Measurements from ENCODE around the gene TMED3. TPM values are rescaled to one million over a fixed set of nuclear protein-coding genes. Genes with fewer than 3 reads are reported as not detected.

TMED3 gene
- 28.4 TPM for total RNA-seq (2013)
- polyA plus RNA-seq (10 to 100 TPM; 27.8 to 47.5 (median 42.5) TPM), polyA minus RNA-seq (20.6 and 33.4 TPM in 2 replicates), total RNA-seq (2.7 to 22.3 (median 15.4) reads per million in 11 experiments)

- Histone ChIP-seq H4K20me1 (ENCODE audit: insufficient read depth, low read length) (no peaks in the 10 kb centered on the region), H3K79me2 (ENCODE audit: insufficient read depth, low read length) (peaks cover 14% of the 10 kb centered on the region), H3K4me3 (replicated peaks in 1 of 3; ENCODE audit: low read depth in 2 of 3, low read length in 3 of 3) (peak within 1 kb of the TSS; percentile 58 to 96 (median 91)), H3K36me3 (replicated peaks in 1 of 2; ENCODE audit: control insufficient read depth in 1 of 2, insufficient read depth in 2 of 2, low read length in 2 of 2) (peaks cover 26 to 32% of the 10 kb centered on the region in 2 donors), H2AFZ (ENCODE audit: insufficient read depth, low read depth, low read length, poor library complexity, severe bottlenecking) (peak within 1 kb of the TSS; percentile 93), H3K27ac (ENCODE audit: low read depth in 1 of 2, low read length in 2 of 2) (peak within 1 kb of the TSS in 1 of 2 donors; percentile 57), H3K4me1 (ENCODE audit: control insufficient read depth in 1 of 2, insufficient read depth in 2 of 2, low read length in 2 of 2) (peaks cover 16 to 20% of the 10 kb centered on the region in 2 donors), H3K4me2 (replicated peaks; ENCODE audit: extremely low read depth, low read length, poor library complexity, severe bottlenecking) (peak within 1 kb of the TSS; percentile 94), H3K9ac (ENCODE audit: insufficient read depth, low read length, poor library complexity, severe bottlenecking) (peak within 1 kb of the TSS; percentile 79), H3K27me3 (ENCODE audit: control insufficient read depth in 2 of 2, insufficient read depth in 2 of 2, low read length in 2 of 2) (no peaks in the 10 kb centered on the region), H3K9me3 (replicated peaks in 1 of 2; ENCODE audit: control insufficient read depth in 1 of 2, insufficient read depth in 1 of 2, low read length in 2 of 2) (no peaks in the 10 kb centered on the region)
- Mint-ChIP-seq H3K4me1 (peaks cover 17% of the 10 kb centered on the region), H3K9me3 (peaks cover 0 to 2% (median 0%) of the 10 kb centered on the region in 7 donors), H3K4me3 (peak within 1 kb of the TSS; percentile 84 to 95), H3K27me3 (ENCODE audit: low read depth in 3 of 3) (peaks cover 2 to 14% (median 11%) of the 10 kb centered on the region in 3 donors), H3K27ac (peak within 1 kb of the TSS in 3 of 7 donors; percentile 17 to 77 (median 54)), H3K36me3 (peaks cover 30% of the 10 kb centered on the region in 2 donors)
- intact Hi-C loops (cut with micrococcal nuclease): no loop called here
- WGBS (ENCODE audit: insufficient coverage): 0% methylated on average over 63 of the region's 76 CpGs
- TF ChIP-seq CTCF (IDR thresholded peaks at IDR 0.05): no peak
- DNase-seq: peak; percentile 45 to 60 (median 50)
Observed at GRCh38 chr15:79310985-79311900, at the start of gene TMED3. TSS of gene TMED3 (plus strand) at chr15:79311112. CDS start at chr15:79311250, 138 bp downstream.

- Mint-ChIP-seq H3K36me3 (no peaks in the 10 kb centered on the region), H3K27me3 (ENCODE audit: low read depth in 3 of 3) (peaks cover 4 to 13% (median 5%) of the 10 kb centered on the region in 3 donors), H3K27ac (no peak overlapping the region), H3K9me3 (peaks cover 0 to 5% (median 1%) of the 10 kb centered on the region in 7 donors), H3K4me1 (no peaks in the 10 kb centered on the region), H3K4me3 (no peak overlapping the region)
- WGBS (ENCODE audit: insufficient coverage): no CpG with 5 or more reads among the region's 1 CpG
- no peak for DNase-seq
- Histone ChIP-seq H2AFZ (ENCODE audit: insufficient read depth, low read depth, low read length, poor library complexity, severe bottlenecking) (no peak overlapping the region), H3K27ac (ENCODE audit: low read depth in 1 of 2, low read length in 2 of 2) (no peak overlapping the region), H3K79me2 (ENCODE audit: insufficient read depth, low read length) (no peaks in the 10 kb centered on the region), H4K20me1 (ENCODE audit: insufficient read depth, low read length) (no peaks in the 10 kb centered on the region), H3K9ac (ENCODE audit: insufficient read depth, low read length, poor library complexity, severe bottlenecking) (no peak overlapping the region), H3K4me2 (replicated peaks; ENCODE audit: extremely low read depth, low read length, poor library complexity, severe bottlenecking) (no peak overlapping the region), H3K9me3 (replicated peaks in 1 of 2; ENCODE audit: control insufficient read depth in 1 of 2, insufficient read depth in 1 of 2, low read length in 2 of 2) (peaks cover 0 to 3% of the 10 kb centered on the region in 2 donors), H3K27me3 (ENCODE audit: control insufficient read depth in 2 of 2, insufficient read depth in 2 of 2, low read length in 2 of 2) (peaks cover 0 to 2% of the 10 kb centered on the region in 2 donors), H3K4me3 (replicated peaks in 1 of 3; ENCODE audit: low read depth in 2 of 3, low read length in 3 of 3) (no peak overlapping the region), H3K4me1 (ENCODE audit: control insufficient read depth in 1 of 2, insufficient read depth in 2 of 2, low read length in 2 of 2) (no peaks in the 10 kb centered on the region), H3K36me3 (replicated peaks in 1 of 2; ENCODE audit: control insufficient read depth in 1 of 2, insufficient read depth in 2 of 2, low read length in 2 of 2) (no peaks in the 10 kb centered on the region)
- intact Hi-C loops (cut with micrococcal nuclease): no loop called here
- no peak for TF ChIP-seq CTCF (IDR thresholded peaks at IDR 0.05)
Observed at GRCh38 chr15:79261836-79262235, 49.1 kb upstream of the TMED3 start.
